GM18861 (cell line): ENCODE measurements around the gene PRR5L.

Experiments used
- ATAC-seq: cut with Tn5 transposase; IDR thresholded peaks from one replicate; pipeline ENCODE4 v1.9.1; 2021; ENCODE audit not compliant: unreplicated experiment

PRR5L gene

GRCh38 chr11:36431429-36432092, 135.5 kb downstream of the PRR5L start:
- no peak for ATAC-seq

- no peak for ATAC-seq
These were observed 136.0 kb downstream of the PRR5L start for GRCh38 chr11:36432093-36432469.

- ATAC-seq: no peak
These were observed 136.7 kb downstream of the PRR5L start for GRCh38 chr11:36432738-36433137.

- no peak for ATAC-seq
These were observed 140.0 kb downstream of the PRR5L start for GRCh38 chr11:36436064-36436463.

- ATAC-seq: no peak
These were observed 140.5 kb downstream of the PRR5L start for GRCh38 chr11:36436589-36436988.

- ATAC-seq: no peak
These were observed 141.3 kb downstream of the PRR5L start for GRCh38 chr11:36437413-36437812.

- ATAC-seq: no peak
These were observed 142.0 kb downstream of the PRR5L start for GRCh38 chr11:36438126-36438525.

- peak; percentile 95 for ATAC-seq
These were observed 145.6 kb downstream of the PRR5L start for GRCh38 chr11:36441610-36442208.

GRCh38 chr11:36443661-36444060, 147.6 kb downstream of the PRR5L start:
- no peak for ATAC-seq

GRCh38 chr11:36446135-36446534, 150.0 kb downstream of the PRR5L start:
- ATAC-seq: no peak

GRCh38 chr11:36447514-36447913, 151.4 kb downstream of the PRR5L start:
- no peak for ATAC-seq

- ATAC-seq: no peak
These were observed 151.9 kb downstream of the PRR5L start for GRCh38 chr11:36447947-36448346.

- ATAC-seq: no peak
These were observed 153.5 kb downstream of the PRR5L start for GRCh38 chr11:36449561-36450096.

- no peak for ATAC-seq
These were observed 154.1 kb downstream of the PRR5L start for GRCh38 chr11:36450110-36450572.

GRCh38 chr11:36451045-36451444, 155.0 kb downstream of the PRR5L start:
- ATAC-seq: no peak

- no peak for ATAC-seq
These were observed 155.6 kb downstream of the PRR5L start for GRCh38 chr11:36451681-36452080.

GRCh38 chr11:36452236-36452940, 156.3 kb downstream of the PRR5L start:
- no peak for ATAC-seq

- no peak for ATAC-seq
These were observed 156.9 kb downstream of the PRR5L start for GRCh38 chr11:36452961-36453360.

GRCh38 chr11:36453678-36454077, 157.6 kb downstream of the PRR5L start:
- no peak for ATAC-seq

GRCh38 chr11:36454551-36454940, 158.5 kb downstream of the PRR5L start:
- ATAC-seq: no peak

- no peak for ATAC-seq
These were observed 159.0 kb downstream of the PRR5L start for GRCh38 chr11:36454941-36455631.
